Adipocyte (in vitro differentiated cells): ENCODE measurements around the gene TARP.
A peak's percentile ranks its signal among the peaks of the same experiment; 100 is the strongest.
"Not testable (repeated sequence)": the region's sequence is repeated elsewhere in the genome, so short reads cannot be mapped to it uniquely, and the experiment has no call there.

Experiments used
- DNase-seq: peaks from one replicate; pipeline ENCODE4 v3.0.0-alpha.2; 2015; ENCODE audit warnings: low read depth
- H3K27me3 ChIP-seq: replicated peaks from 2 replicates; pipeline ENCODE4 v1.7.0; 2013; ENCODE audit warnings: mild to moderate bottlenecking, low read length, moderate library complexity; ENCODE audit not compliant: control insufficient read depth, insufficient read depth
- H3K36me3 ChIP-seq: 2 replicates; pipeline ENCODE4 v1.7.0; 2013; ENCODE audit warnings: low read length, mild to moderate bottlenecking, moderate library complexity; ENCODE audit not compliant: control insufficient read depth, insufficient read depth, severe bottlenecking
- H3K4me1 ChIP-seq: 2 replicates; pipeline ENCODE4 v1.7.0; 2013; ENCODE audit warnings: mild to moderate bottlenecking, low read length, moderate library complexity; ENCODE audit not compliant: control insufficient read depth, insufficient read depth
- H3K4me3 ChIP-seq: 2 replicates; pipeline ENCODE4 v1.7.0; 2013; ENCODE audit warnings: mild to moderate bottlenecking, low read length, moderate library complexity
- H3K9ac ChIP-seq: 2 replicates; pipeline ENCODE4 v1.7.0; 2013; ENCODE audit warnings: mild to moderate bottlenecking, low read length, moderate library complexity
- H3K9me3 ChIP-seq: 2 replicates; pipeline ENCODE4 v1.7.0; 2013; ENCODE audit warnings: mild to moderate bottlenecking, low read length, moderate library complexity; ENCODE audit not compliant: control insufficient read depth

The TARP gene

GRCh38 chr7:38235606-38236005, 37.8 kb downstream of the TARP start:
- H3K27me3 ChIP-seq, result no peaks in the 10 kb centered on the region
- H3K36me3 ChIP-seq, result no peaks in the 10 kb centered on the region
- DNase-seq, result no peak
- H3K4me3 ChIP-seq, result no peak overlapping the region
- no peaks in the 10 kb centered on the region for H3K4me1 ChIP-seq
- H3K9me3 ChIP-seq, result no peaks in the 10 kb centered on the region
- H3K9ac ChIP-seq, result no peak overlapping the region

- not testable (repeated sequence) for H3K9me3 ChIP-seq, DNase-seq, H3K36me3 ChIP-seq, H3K27me3 ChIP-seq, H3K9ac ChIP-seq, H3K4me3 ChIP-seq, H3K4me1 ChIP-seq
These were observed 38.7 kb downstream of the TARP start for GRCh38 chr7:38234759-38235158.

GRCh38 chr7:38232502-38233366, 40.7 kb downstream of the TARP start:
- DNase-seq, result no peak

GRCh38 chr7:38229884-38230642, 43.4 kb downstream of the TARP start:
- peaks cover 27% of the 10 kb centered on the region for H3K36me3 ChIP-seq

More at GRCh38 chr7:38232502-38233366, 40.7 kb downstream of the TARP start:
- H3K36me3 ChIP-seq, result peaks cover 24% of the 10 kb centered on the region
- no peaks in the 10 kb centered on the region for H3K4me1 ChIP-seq
- no peak overlapping the region for H3K9ac ChIP-seq
- no peaks in the 10 kb centered on the region for H3K27me3 ChIP-seq
- no peak overlapping the region for H3K4me3 ChIP-seq
- H3K9me3 ChIP-seq, result no peaks in the 10 kb centered on the region

GRCh38 chr7:38229386-38229785, 44.0 kb downstream of the TARP start:
- Histone ChIP-seq H3K36me3 (peaks cover 27% of the 10 kb centered on the region), H3K27me3 (no peaks in the 10 kb centered on the region), H3K4me3 (no peak overlapping the region), H3K9me3 (no peaks in the 10 kb centered on the region), H3K9ac (no peak overlapping the region), H3K4me1 (no peaks in the 10 kb centered on the region)
- no peak for DNase-seq

More at GRCh38 chr7:38229884-38230642, 43.4 kb downstream of the TARP start:
- DNase-seq, result no peak
- H3K4me1 ChIP-seq, result no peaks in the 10 kb centered on the region
- H3K4me3 ChIP-seq, result no peak overlapping the region
- H3K9ac ChIP-seq, result no peak overlapping the region
- no peaks in the 10 kb centered on the region for H3K27me3 ChIP-seq
- H3K9me3 ChIP-seq, result no peaks in the 10 kb centered on the region

GRCh38 chr7:38224392-38224791, 49.0 kb downstream of the TARP start:
- peaks cover 41% of the 10 kb centered on the region for H3K36me3 ChIP-seq
- H3K27me3 ChIP-seq, result no peaks in the 10 kb centered on the region
- H3K9me3 ChIP-seq, result no peaks in the 10 kb centered on the region
- no peak overlapping the region for H3K9ac ChIP-seq
- peak; percentile 42 for DNase-seq
- no peak overlapping the region for H3K4me3 ChIP-seq
- H3K4me1 ChIP-seq, result peaks cover 10% of the 10 kb centered on the region

- Histone ChIP-seq H3K36me3 (peaks cover 41% of the 10 kb centered on the region), H3K4me1 (peaks cover 10% of the 10 kb centered on the region), H3K9ac (no peak overlapping the region), H3K27me3 (no peaks in the 10 kb centered on the region), H3K9me3 (no peaks in the 10 kb centered on the region), H3K4me3 (no peak overlapping the region)
- no peak for DNase-seq
These were observed 50.1 kb downstream of the TARP start for GRCh38 chr7:38223306-38223705.

- Histone ChIP-seq H3K4me3 (no peak overlapping the region), H3K27me3 (no peaks in the 10 kb centered on the region), H3K9ac (peak overlapping the region; percentile 47), H3K36me3 (peaks cover 46% of the 10 kb centered on the region), H3K9me3 (no peaks in the 10 kb centered on the region), H3K4me1 (peaks cover 10% of the 10 kb centered on the region)
- peak; percentile 79 for DNase-seq
These were observed 50.8 kb downstream of the TARP start for GRCh38 chr7:38222481-38223096.

- Histone ChIP-seq H3K27me3 (no peaks in the 10 kb centered on the region), H3K9ac (no peak overlapping the region), H3K4me1 (peaks cover 22% of the 10 kb centered on the region), H3K4me3 (no peak overlapping the region), H3K36me3 (peaks cover 55% of the 10 kb centered on the region), H3K9me3 (no peaks in the 10 kb centered on the region)
- DNase-seq, result no peak
These were observed 53.0 kb downstream of the TARP start for GRCh38 chr7:38220452-38220851.

- Histone ChIP-seq H3K9ac (no peak overlapping the region), H3K9me3 (no peaks in the 10 kb centered on the region), H3K36me3 (peaks cover 55% of the 10 kb centered on the region), H3K27me3 (no peaks in the 10 kb centered on the region), H3K4me3 (no peak overlapping the region), H3K4me1 (peaks cover 27% of the 10 kb centered on the region)
- DNase-seq, result no peak
These were observed 55.8 kb downstream of the TARP start for GRCh38 chr7:38217672-38218071.
